COLO668 (cell line): ENCODE measurements around the gene MGAT3.
"Not testable (repeated sequence)": the region's sequence is repeated elsewhere in the genome, so short reads cannot be mapped to it uniquely, and the experiment has no call there.

Experiments
- DNase-seq: peaks from one replicate; lab custom pipeline; 2025; ENCODE audit not compliant: unreplicated experiment; lab: John Stamatoyannopoulos, UW

The MGAT3 gene

DNA sequence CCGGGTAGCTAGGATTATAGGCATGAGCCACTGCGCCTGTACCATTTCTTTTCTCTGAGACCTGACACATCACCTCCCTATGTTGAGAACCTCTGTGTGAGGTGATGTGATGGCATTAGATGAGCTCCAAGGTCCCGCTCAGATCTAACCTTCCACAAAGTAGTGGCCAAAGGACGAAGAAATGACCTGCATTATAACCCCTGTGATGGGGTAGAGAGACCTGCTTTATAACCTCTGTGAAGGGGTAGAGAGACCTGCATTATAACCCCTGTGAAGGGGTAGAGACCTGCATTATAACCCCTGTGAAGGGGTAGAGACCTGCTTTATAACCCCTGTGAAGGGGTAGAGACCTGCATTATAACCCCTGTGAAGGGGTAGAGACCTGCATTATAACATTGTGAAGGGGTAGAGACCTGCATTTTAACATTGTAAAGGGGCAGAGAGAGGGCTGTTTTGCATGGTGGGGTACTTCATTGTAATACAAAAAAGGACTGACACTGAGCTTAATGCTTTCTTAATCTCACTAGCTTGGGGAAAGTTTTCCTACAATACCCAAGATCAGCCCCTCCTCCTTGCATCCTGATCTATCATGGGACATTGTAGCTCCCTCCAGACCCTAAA lies 53.8 kb downstream of the MGAT3 start:
- DNase-seq = no peak

GRCh38 chr22:39511226-39511625 lies 54.4 kb downstream of the MGAT3 start:
- no peak for DNase-seq

- no peak for DNase-seq
Measured at GRCh38 chr22:39512026-39512425, 55.2 kb downstream of the MGAT3 start.

GRCh38 chr22:39513791-39514190 lies 57.0 kb downstream of the MGAT3 start:
- no peak for DNase-seq

- DNase-seq = peak; percentile 52
Measured at GRCh38 chr22:39514373-39514973, 57.7 kb downstream of the MGAT3 start.

DNA sequence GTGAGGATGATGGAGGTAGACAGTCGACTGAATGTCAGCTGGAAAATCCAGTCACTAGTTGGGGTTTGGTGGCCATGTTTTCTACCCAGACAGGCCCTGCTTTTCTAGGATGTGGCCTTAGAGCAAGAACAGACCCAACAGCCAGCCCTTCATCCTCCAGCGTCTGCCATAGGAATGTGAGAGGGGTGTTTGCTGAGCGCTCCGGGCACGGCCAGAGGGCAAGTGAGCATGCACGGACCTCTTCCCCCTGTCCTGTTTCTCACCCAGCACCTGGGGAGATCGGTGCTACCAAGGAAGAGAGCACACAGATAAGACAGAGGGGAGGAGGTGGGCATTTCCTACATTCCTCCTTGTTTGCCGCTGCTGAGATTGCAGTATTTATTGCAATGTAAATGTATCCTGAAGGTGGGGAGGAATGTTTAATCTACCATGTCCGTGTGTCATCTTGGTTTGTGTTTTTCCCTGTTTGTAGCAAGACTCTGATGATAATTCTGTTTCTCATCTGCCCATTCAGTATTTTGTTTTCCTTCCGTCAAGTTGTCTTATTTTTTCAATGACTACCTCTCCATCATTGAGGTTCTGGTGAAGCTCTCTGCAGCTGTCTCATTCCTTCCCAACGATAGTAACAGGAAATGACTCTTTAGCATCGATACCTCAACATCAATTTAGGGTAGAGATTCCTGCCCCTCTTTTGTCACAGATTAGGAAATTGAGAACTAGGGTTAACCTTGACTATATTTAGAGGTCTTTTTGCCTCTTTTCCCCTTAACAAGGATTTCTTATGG lies 58.6 kb downstream of the MGAT3 start:
- DNase-seq = no peak

DNA sequence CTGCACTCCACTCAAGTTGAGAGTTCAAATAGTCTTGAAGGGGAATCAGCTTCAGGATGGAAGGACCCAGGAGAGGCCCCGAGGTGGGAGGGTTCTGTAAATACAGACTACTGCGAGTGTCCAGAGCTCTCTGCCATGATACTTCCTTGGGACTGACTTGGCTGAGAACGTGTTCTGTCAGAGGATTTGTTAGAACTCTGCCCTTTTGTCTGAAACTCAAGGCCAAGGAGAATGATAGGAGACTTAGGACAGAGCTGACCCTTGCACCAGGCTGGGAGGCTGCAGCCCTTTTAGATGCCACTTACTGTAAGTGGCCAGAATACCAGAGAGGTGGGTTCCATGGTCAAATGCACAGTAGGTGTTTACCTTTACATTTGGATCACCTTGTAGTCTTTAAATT lies 60.7 kb downstream of the MGAT3 start:
- no peak for DNase-seq

DNA sequence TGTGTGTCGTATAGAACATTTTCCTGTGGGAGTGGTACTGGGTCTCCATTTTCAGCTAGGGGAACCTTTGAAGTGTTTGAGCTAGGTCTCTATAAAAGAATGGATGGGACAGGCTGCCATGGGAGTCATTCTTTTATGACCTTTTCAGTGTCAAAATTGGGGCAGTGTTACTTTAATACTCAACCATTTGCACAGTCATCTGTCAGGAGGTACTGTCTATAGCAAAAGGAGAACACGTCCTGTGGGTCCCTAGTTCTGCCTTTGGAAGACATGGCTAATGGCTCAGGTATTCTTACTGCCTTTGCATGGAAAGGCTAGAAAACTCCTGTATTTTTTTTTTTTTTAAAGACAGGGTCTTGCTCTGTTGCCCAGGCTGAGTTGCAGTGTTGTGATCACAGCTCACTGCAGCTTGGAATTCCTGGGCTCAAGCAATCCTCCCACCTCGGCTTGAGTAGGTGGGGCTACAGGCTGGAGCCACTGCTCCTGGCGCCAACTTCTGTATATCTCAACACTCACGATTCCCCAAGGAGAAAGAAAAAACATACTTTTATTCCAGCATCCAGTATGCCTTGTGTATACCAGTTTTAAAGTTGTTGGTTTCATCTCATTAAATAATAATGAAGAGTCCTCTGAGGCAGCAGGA lies 61.5 kb downstream of the MGAT3 start:
- no peak for DNase-seq

DNA sequence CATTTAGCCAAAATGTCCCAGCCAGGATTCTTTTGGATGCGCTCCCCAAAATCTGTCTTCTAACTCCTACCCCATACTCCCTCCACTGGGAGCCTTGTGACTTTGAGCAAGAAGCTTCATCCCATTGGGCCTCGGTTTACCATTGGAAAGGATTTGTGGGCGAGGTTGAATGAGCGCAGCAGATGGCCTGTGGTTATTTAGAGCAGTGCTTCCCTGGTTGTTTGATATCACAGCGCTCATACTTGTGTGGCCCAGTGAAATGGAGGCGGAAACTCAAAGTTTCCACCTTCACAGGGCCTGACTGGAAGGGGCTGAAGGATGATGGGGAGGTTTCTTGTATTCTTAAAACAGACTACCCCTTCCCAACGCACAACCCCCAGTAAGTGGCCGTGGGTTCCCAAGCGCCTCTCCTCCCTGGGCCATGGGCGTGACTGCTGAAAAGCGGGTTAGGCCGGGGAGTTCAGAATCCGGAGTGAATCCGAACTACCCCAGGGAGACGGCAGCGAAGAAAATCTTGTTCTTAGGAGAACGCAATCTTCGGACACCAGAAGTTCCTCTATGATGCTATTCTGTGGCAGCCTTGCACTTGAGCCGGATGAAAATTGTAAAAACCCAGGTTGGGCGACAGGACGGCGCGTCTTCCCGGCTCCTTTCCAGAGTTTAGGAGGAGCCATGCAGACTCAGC lies 62.3 kb downstream of the MGAT3 start:
- DNase-seq = peak; percentile 65

DNA sequence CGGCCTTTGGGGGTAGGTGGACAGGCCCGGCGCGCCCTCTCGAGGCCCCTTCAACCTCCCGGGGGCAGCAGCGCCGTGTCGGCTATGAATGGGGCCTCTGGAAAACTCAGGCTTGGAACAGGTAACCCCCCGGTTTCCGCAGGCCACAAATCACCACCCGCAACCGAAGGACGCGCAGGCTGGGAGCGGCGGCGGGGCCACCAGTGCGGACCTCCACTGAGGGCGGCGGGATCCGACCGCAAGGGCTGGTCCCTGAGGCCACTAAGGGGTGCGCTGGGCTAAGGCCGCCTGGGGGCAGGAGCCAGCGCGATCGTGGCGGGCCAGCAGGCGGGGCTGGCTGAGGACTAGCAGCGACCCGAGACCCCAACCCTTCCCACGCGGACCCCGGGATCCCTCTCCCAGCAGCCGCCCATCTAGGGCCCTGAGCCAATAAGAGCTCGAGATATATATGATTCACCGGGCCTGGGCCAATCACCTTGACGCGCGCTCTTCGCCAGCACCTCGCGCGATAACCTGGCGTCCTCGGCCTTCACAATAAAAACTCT lies 62.9 kb downstream of the MGAT3 start:
- DNase-seq = peak; percentile 98

GRCh38 chr22:39520226-39521105 lies 63.7 kb downstream of the MGAT3 start, which contains the start of gene ATF4:
Gene ATF4, plus strand, starts transcription at chr22:39520562. Its CDS starts 884 bp downstream, at chr22:39521446.
- DNase-seq = peak; percentile 95

GRCh38 chr22:39521106-39521885 lies 64.5 kb downstream of the MGAT3 start:
- DNase-seq = not testable (repeated sequence)

GRCh38 chr22:39522091-39522490 lies 65.3 kb downstream of the MGAT3 start:
- not testable (repeated sequence) for DNase-seq

- peak; percentile 57 for DNase-seq
Measured at GRCh38 chr22:39522567-39523300, 65.9 kb downstream of the MGAT3 start.

DNA sequence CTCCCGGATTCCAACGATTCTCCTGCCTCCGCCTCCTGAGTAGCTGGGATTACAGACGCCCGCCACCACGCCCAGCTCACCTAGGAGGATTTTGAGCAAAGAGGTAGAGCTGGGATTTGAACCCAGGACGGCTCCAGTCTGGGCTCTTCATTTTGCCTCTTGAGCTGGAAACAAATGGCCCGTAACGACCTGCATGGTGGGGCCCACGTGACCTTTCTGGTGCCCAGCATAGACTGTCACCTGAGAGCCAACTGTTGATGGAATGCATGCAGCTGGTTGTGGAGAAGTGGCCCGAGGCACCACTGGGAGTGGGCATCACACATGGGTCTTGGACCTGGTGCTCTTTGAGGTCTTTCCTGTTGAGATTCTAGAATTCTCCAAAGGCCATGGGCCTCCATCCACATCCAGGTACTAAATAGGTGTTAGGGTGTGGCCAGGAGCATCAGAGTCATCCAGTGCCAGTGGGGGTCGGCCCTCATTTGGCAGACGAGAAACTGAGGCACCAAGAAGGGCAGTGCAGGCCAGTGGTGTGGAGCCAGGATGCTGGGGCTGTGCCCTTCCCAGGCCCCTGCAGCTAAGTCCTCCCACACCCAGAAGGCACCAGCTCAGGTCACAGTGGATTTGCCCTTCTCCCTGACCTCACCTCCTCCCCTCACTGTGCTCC lies 67.4 kb downstream of the MGAT3 start:
- peak; percentile 37 for DNase-seq

DNA sequence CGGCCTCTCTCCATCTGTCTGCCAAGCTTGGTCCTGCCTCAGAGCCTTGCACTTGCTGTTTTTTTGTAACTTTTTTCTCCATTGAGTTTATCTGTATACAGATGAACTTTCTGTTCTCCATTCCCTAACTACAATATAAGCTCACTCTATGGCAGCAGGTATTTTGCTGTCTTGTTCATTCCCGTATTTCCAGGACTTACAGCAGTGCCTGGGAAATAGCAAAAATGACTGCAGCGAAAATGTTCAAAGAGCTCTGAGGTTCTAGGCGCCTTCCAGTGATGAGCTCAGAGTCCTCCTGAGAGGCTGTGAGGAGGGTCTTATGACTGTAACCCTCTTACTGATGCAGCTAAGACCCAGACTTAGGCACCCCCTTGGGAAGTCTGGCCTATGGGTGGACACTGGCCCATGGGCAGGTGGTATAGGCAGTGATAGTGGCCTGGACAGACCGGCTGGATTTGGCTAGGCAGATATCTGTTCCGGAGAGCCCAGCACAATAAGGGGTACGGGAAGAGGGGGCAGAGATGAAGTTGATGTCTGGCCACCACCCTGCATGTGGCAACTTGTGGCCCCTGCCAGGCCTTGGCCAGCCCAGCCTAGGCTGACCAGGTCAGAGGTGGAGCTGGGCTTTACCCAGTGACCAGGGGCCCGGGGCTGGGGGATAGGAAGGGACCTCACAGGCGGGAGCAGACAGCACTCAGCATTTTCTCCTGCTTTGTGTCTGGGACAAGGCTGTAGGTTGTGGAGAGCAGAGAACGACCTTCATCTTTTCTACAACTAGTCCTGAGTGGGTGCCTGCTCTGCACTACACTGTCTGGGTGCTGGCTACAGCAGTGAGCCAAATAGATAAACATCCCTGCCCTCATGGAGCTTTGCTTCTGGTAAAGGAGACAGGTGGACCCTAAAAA lies 68.2 kb downstream of the MGAT3 start:
- no peak for DNase-seq

- DNase-seq = no peak
Measured at GRCh38 chr22:39525658-39525975, 68.8 kb downstream of the MGAT3 start.
